ENCODE data around the gene KCNAB1.
"Not testable (repeated sequence)": the region's sequence is repeated elsewhere in the genome, so short reads cannot be mapped to it uniquely, and the experiment has no call there.

The KCNAB1 gene

GRCh38 chr3:156226676-156227420, 106.5 kb downstream of the KCNAB1 start:
- no peak for DNase-seq

GRCh38 chr3:156227704-156228103, 107.3 kb downstream of the KCNAB1 start:
- DNase-seq = no peak

DNA sequence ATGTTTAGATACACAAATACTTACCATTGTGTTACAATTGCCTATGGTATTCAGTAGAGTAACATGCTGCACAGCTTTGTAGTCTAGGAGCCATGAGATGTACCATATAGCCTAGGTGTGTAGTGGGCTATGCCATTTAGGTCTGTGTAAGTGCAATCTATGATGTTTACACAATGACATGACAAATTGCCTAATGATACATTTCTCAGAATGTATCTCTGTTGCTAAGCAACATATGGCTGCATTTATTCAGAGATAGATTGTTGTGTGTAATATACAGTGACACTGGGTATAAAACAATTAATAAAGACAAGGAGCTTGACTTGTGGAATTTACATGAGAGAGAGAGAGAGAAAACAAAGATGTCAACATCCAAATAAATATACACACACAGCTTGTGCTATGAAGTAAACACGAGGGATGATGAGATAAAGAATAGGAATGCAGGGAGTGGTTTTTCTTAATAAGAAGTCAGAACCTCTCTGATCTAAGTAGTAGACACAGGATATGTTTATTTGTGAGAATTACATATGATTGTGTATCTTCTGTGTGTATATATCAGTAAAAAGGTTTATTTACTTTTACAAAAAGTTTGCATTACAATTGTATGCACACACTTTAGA, 110.0 kb downstream of the KCNAB1 start:
- no peak for DNase-seq

GRCh38 chr3:156231221-156231620, 110.8 kb downstream of the KCNAB1 start:
- not testable (repeated sequence) for DNase-seq

DNA sequence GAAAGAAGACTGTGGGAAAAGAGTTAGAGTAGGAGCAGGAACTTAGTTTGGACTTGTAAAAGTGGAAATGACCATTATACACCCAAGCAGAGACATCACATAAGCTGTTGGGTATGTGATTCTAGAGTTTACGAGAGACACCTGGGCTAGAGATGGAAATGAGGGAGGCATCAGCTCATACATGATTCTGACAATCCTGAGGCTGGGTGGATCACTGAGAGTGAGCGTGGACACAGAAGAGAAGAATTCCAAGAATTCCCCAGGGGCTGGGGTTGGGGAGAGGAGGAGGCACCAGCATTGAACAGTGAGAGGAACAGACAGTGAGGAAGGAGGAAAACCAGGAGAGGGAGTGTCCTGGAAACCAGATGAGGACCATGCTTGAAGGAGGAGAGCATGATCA, 113.5 kb downstream of the KCNAB1 start:
- DNase-seq = no peak

GRCh38 chr3:156236556-156237260, 116.3 kb downstream of the KCNAB1 start:
- DNase-seq = no peak

- DNase-seq = no peak
These were observed 120.3 kb downstream of the KCNAB1 start for GRCh38 chr3:156240642-156241041.

DNA sequence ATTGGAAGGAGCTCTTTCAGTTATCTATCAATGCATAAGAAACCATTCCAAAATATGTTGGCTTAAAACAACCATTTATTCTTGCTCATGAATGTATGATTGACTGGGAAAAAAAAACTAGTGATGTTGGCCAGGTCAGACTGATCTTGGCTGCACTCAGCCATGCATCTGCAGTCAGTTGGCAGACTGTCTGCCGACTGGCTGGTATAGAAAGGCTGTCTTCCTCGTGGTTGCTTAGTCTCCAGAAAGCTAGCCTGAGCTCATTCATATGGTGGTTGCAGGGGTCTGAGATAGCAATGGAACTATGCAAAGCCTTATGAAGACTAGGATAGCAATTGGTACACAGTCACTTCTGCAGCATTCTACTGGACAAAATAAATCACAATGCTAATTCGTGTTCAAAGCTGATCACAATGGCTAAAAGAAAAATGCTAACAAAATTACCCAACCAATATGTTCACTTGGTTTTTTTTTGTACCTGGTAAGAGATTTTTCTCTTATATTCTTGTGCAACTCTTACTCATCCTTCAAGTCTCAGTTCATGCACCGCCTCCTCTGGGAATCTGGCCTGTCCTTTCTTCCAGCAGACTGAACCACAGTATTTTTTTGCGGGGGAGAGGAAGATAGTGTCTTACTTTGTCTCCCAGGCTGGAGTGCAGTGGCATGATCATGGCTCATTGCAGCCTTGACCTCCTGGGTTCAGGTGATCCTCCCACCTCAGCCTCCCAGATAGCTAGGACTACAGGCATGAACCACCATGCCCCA, 126.8 kb downstream of the KCNAB1 start:
- no peak for DNase-seq

GRCh38 chr3:156250550-156250949, 130.2 kb downstream of the KCNAB1 start:
- DNase-seq = no peak

DNA sequence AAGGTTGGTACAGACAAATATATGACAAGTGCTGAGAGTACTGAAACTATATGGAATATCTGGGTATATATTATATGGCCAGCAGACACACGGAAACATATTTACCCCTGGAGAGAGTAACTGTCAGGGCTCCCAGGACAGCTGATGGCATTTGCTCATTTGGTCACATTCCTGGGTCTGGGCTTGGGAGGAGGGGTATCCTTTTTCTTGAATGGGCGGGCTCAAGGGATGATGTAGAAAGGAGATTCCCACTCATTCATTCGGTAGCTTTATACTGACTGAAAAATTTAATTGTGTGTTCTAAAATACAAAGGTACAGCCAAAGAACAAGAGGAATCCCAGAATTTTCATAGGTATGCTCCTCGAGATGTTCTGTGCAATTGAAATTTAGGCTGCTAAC, 131.0 kb downstream of the KCNAB1 start:
- no peak for DNase-seq

GRCh38 chr3:156252656-156253055, 132.3 kb downstream of the KCNAB1 start:
- no peak for DNase-seq

- DNase-seq = no peak
These were observed 132.8 kb downstream of the KCNAB1 start for GRCh38 chr3:156253150-156253549.

DNA sequence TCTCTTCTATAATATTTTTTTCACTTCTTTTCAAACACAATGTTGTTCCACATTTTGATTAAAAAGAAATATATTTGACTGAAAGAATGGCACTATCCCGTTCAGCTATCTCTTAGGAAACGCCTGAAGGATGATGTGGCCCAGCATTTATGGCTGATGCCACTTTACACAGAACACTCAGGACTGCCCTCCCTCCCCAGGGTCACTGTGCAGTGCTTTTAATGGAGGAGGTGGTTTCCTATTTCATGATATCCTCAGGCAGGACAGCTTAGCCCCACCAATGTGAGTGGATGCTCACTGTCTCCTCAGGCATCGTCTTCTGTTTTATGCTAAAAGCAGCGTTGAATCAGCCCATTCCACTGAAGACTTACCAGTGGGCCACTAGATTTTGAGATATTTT, 135.9 kb downstream of the KCNAB1 start:
- DNase-seq = no peak

DNA sequence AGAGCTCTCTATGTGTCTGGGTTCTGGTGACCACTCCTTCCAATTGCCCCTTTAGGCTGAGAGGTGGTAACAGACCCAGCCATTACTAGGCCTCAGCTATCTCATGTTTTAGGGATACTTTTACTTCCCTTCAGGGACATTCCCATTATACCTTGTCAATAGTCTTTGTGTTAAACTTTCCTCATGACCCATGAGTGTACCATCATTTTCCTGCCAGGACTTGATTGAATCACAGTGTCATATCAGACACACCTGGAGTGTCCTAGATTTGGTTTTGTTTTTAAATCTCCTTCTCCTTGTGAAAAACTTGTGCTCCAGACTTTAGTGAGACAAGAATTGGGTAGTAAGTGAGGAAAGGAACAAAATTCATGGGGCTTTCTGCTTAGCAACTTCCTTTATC, 136.6 kb downstream of the KCNAB1 start:
- DNase-seq = no peak

GRCh38 chr3:156258301-156258700, 137.9 kb downstream of the KCNAB1 start:
- no peak for DNase-seq

DNA sequence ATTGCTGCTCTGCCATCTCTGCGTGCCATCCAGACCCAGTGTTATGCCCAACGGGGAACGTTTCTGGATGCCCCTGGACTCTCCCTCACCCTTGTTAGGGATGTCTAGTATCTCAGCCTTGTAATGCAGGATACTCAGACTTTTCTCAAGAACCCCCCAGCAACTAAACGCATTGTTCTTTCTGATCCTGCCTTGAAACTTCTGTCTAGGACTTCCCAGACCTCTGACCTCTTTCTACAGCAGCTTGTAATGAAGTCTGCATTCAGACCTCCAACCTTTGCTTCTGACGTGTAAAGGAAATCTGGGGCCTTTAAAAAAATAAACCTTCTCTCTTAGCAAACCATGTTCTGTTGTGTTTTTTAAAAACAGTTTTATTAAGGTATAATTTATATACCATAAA, 139.5 kb downstream of the KCNAB1 start:
- DNase-seq = no peak

GRCh38 chr3:156260331-156260730, 140.0 kb downstream of the KCNAB1 start:
- DNase-seq = no peak

DNA sequence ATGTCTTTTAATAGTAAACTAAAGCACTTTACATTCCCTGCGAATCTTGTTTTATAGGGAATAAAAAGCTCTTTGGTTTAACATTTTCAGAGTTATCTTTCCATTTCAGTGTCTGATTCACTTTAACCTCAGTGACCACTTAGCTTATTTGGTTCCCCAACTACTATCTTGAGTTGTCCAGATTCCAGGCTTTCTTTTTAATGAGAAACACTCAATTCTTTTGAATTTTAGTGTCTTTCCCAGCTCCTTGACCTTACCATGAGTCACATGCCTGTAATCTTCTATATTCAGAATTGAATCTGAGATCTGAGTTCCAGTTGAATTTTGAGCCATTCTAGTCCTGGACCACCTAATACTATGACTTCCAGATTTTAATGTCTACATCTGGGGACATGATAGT, 144.4 kb downstream of the KCNAB1 start:
- no peak for DNase-seq

DNA sequence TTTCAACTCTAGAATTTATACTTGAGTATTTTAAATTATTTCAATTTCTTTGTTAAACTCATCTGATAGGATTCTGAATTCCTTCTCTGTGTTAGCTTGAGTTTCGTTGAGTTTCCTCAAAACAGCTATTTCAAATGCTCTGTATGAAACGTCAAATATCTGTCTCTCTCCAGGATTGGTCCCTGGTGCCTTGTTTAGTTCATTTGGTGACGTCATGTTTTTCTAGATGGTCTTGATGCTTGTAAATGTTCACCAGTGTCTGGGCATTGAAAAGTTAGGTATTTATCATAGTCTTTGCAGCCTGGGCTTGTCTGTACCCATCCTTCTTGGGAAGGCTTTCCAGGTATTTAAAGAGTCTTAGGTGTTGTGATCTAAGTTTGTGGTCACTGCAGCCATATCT, 151.1 kb downstream of the KCNAB1 start:
- no peak for DNase-seq

DNA sequence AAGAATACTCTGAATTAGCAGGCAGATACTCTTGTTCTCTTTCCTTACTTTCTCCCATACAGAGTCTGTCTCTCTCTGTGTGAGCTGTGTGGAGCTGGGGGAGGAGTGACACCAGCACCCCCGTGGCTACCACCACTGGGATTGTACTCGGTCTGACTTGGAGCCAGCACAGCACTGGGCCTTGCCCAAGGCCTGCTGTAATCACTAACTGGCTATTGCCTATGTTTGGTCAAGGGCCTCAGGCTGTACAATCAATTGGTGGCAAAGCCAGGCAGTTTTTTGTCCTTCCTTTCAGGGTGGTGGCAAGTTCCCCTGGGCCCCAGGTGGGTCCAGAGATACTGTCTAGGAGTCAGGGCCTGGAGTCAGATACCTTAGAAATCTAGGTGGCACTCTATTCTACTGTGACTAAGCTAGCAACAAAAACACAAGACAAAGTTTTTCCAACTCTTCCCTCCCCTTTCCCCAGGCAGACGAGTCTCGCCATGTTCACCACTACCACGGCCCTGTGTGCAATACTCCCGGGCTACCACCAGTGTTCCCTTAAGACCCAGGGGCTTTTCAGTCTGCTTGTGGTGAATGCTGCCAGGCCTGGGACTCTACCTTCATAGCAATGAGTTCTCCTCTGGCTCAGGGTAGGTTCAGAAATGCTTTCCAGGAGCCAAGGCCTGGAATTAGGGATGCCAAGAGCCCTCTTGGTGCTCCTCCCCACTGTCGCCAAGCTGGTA, 151.8 kb downstream of the KCNAB1 start:
- DNase-seq = no peak

DNA sequence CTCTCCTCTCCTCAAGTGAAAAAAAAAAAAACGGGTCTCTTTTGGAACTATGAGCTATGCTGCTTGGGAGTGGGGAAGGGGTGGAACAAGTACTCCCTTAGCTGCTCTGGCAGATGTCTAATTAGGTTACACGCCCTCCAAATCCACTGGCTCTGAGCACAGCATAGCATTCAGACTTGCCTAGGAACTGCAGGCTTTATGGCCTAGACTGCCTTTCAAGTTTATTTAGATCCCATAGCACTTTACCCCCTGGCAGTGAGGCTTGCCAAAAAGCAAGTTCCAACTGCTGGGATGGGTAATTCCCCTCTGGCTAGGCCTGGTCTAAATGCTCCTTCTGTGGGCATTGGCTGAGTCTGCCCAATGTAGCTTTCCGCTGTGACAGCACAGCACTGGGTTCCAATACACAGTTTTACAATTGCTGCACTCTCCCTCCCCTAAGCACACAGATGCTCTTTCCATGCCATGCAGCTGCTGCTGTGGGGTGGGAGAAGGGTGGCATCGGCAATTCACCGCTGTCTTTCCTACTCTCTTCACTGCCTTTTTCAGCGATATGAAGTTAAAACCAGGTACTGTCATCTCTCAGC, 152.8 kb downstream of the KCNAB1 start:
- no peak for DNase-seq

- no peak for DNase-seq
These were observed 154.4 kb downstream of the KCNAB1 start for GRCh38 chr3:156274791-156275190.

Data from bone marrow (tissue), 2 donors.